HepG2 (cell line): ENCODE results near the gene ALOX5AP. TPM values are rescaled to one million over a fixed set of nuclear protein-coding genes. Genes with fewer than 3 reads are reported as not detected.

Experiments used
- ATAC-seq: fragments of 200-7000 bp; cut with Tn5 transposase; 3 replicates; pipeline ENCODE4 v1.9.1; 2020; ENCODE audit warnings: mild to moderate bottlenecking, moderate library complexity
- BruUV-seq: library from RNA; stranded (reverse); fragments of 400-500 nt; replicated peaks from 2 replicates; lab custom pipeline; 2021; lab: Mats Ljungman, UMichigan
- CTCF ChIA-PET: fragments of 300-600 bp; formaldehyde crosslinking; extraction: SDS; loops from one replicate; lab custom pipeline; 2021; ENCODE audit warnings: low total read pairs, inconsistent platforms, low intra/inter-chr PET ratio; lab: Yijun Ruan, JAX
- POLR2A ChIA-PET: fragments of 350-600 bp; sonication (Branson Sonifier 250); formaldehyde crosslinking; loops from one replicate; lab custom pipeline; 2020; ENCODE audit warnings: antibody characterized with exemption, inconsistent platforms; lab: Yijun Ruan, JAX
- DNase-seq: peaks from one replicate; pipeline ENCODE4 v3.0.0-alpha.2; 2015; ENCODE audit warnings: low spot score
- FAIRE-seq: peaks from 3 replicates; lab custom pipeline; 2011; peaks lifted over from hg19 to GRCh38; lab: Jason Lieb, UNC
- H2AFZ ChIP-seq: one replicate; pipeline ENCODE4 v1.6.1; 2011; ENCODE audit warnings: low read length, inconsistent platforms
- H3K27ac ChIP-seq: fragments of 300-600 bp; 3 replicates; pipeline ENCODE4 v1.8.0; 2011; ENCODE audit warnings: mixed run types, mild to moderate bottlenecking, mixed read lengths, low read length, inconsistent platforms; ENCODE audit not compliant: insufficient read depth; ENCODE audit errors: extremely low read length
- H3K27me3 ChIP-seq, 2 experiments: fragments of 200-600 bp in 1 of 2; 2 replicates in 1 of 2; 3 replicates in 1 of 2; pipeline versions ENCODE4 v1.6.0 to v1.8.0; 2011; ENCODE audit warnings: low read length in 2 of 2, mild to moderate bottlenecking in 2 of 2, moderate library complexity in 2 of 2, inconsistent platforms in 1 of 2; ENCODE audit not compliant: insufficient read depth in 2 of 2, control insufficient read depth in 1 of 2
- H3K36me3 ChIP-seq, 2 experiments: fragments of 200-600 bp in 1 of 2; replicated peaks in 1 of 2; 2 replicates in 1 of 2; 3 replicates in 1 of 2; pipeline versions ENCODE4 v1.5.1 to v1.8.0; 2011; ENCODE audit warnings: low read length in 2 of 2, inconsistent platforms in 1 of 2; ENCODE audit not compliant: insufficient read depth in 2 of 2, control insufficient read depth in 1 of 2
- H3K4me1 ChIP-seq: 2 replicates; pipeline ENCODE4 v1.5.1; 2012; ENCODE audit warnings: low read length, inconsistent platforms; ENCODE audit not compliant: insufficient read depth
- H3K4me2 ChIP-seq: 2 replicates; pipeline ENCODE4 v1.6.0; 2011; ENCODE audit warnings: low read depth, low read length, inconsistent platforms
- H3K4me3 ChIP-seq, 3 experiments: fragments of 200-600 bp in 1 of 3; sonication (generic), shearing (Covaris generic) in 1 of 3; replicated peaks in 1 of 3; 2 replicates each; pipeline ENCODE4 v1.5.1; 2011 to 2016; ENCODE audit warnings: low read length in 3 of 3, inconsistent platforms in 2 of 3, low read depth in 2 of 3, mild to moderate bottlenecking in 2 of 3, control low read depth in 1 of 3, mixed read lengths in 1 of 3; ENCODE audit not compliant: insufficient read depth in 1 of 3
- H3K79me2 ChIP-seq: one replicate; pipeline ENCODE4 v1.6.1; 2011; ENCODE audit warnings: low read length, inconsistent platforms; ENCODE audit not compliant: insufficient read depth
- H3K9ac ChIP-seq: 2 replicates; pipeline ENCODE4 v1.6.0; 2011; ENCODE audit warnings: mild to moderate bottlenecking, low read depth, low read length, inconsistent platforms; ENCODE audit not compliant: insufficient read depth
- H3K9me3 ChIP-seq: 2 replicates; pipeline ENCODE4 v1.5.1; 2012; ENCODE audit warnings: mild to moderate bottlenecking, low read length
- H4K20me1 ChIP-seq: 2 replicates; pipeline ENCODE4 v1.6.0; 2011; ENCODE audit warnings: inconsistent platforms, mild to moderate bottlenecking, low read length, moderate library complexity; ENCODE audit not compliant: insufficient read depth
- AHR ChIP-seq: IDR thresholded peaks from 2 replicates; pipeline ENCODE4 v1.6.1; 2018; ENCODE audit warnings: missing genetic modification reagents, missing compliant biosample characterization
- BCL3 ChIP-seq: sonication (generic); formaldehyde crosslinking; IDR thresholded peaks from 2 replicates; pipeline ENCODE4 v1.5.1; 2020; ENCODE audit warnings: mild to moderate bottlenecking, missing genetic modification reagents, moderate library complexity
- DRAP1 ChIP-seq: IDR thresholded peaks from 2 replicates; pipeline ENCODE4 v1.6.1; 2016; ENCODE audit warnings: missing genetic modification reagents, missing compliant biosample characterization
- ETV5 ChIP-seq: IDR thresholded peaks from 2 replicates; pipeline ENCODE4 v1.6.1; 2018; ENCODE audit warnings: missing biosample characterization, missing genetic modification reagents, inconsistent platforms, borderline replicate concordance
- KDM3A ChIP-seq: IDR thresholded peaks from 2 replicates; pipeline ENCODE4 v1.6.1; 2018; ENCODE audit warnings: low read depth, missing compliant biosample characterization
- KDM6A ChIP-seq: IDR thresholded peaks from 2 replicates; pipeline ENCODE4 v1.6.1; 2016; ENCODE audit warnings: low read depth
- MBNL3 ChIP-seq: fragments of 250-450 bp; sonication (Bioruptor Pico); conservative IDR thresholded peaks from 2 replicates; pipeline ENCODE4 v1.8.0; 2022; ENCODE audit warnings: mild to moderate bottlenecking, inconsistent platforms
- MIXL1 ChIP-seq: IDR thresholded peaks from 2 replicates; pipeline ENCODE4 v1.6.1; 2016
- RFX3 ChIP-seq: IDR thresholded peaks from 2 replicates; pipeline ENCODE4 v1.6.1; 2016; ENCODE audit warnings: missing biosample characterization, missing genetic modification reagents
- SP1 ChIP-seq, 2 experiments: fragments of 450-650 bp in 1 of 2; sonication (generic) in 1 of 2; formaldehyde crosslinking in 1 of 2; IDR thresholded peaks; 2 replicates each; pipeline versions ENCODE4 v1.4.0 to v1.6.1; 2016 to 2020; ENCODE audit warnings: missing genetic modification reagents in 1 of 2
- TBX3 ChIP-seq: fragments of 450-650 bp; IDR thresholded peaks from 2 replicates; pipeline ENCODE4 v1.6.1; 2017; ENCODE audit warnings: antibody characterized with exemption, mild to moderate bottlenecking, inconsistent platforms, borderline replicate concordance
- ZNF484 ChIP-seq: sonication (generic); formaldehyde crosslinking; IDR thresholded peaks from 2 replicates; pipeline ENCODE4 v1.5.1; 2020; ENCODE audit warnings: mild to moderate bottlenecking, low read depth, missing genetic modification reagents, borderline replicate concordance
- ZNF512 ChIP-seq: sonication (generic); formaldehyde crosslinking; IDR thresholded peaks from 2 replicates; pipeline ENCODE4 v1.4.0; 2020; ENCODE audit warnings: mild to moderate bottlenecking, missing genetic modification reagents
- ZNF703 ChIP-seq: sonication (generic); formaldehyde crosslinking; IDR thresholded peaks from 2 replicates; pipeline ENCODE4 v1.5.1; 2020; ENCODE audit warnings: missing genetic modification reagents, mild to moderate bottlenecking, moderate library complexity, borderline replicate concordance
- ZSCAN31 ChIP-seq: sonication (generic); formaldehyde crosslinking; IDR thresholded peaks from 2 replicates; pipeline ENCODE4 v1.5.0; 2020; ENCODE audit warnings: low read depth, mild to moderate bottlenecking, missing genetic modification reagents
- WGBS: methylation state at CpG from one replicate; pipeline ENCODE4 v1.1.6; 2017; ENCODE audit warnings: low lambda C conversion rate; 5-methylcytosine and 5-hydroxymethylcytosine counted together
- in situ Hi-C: cut with HindIII; loops from 2 replicates; pipeline ENCODE4 v1.10.0; 2017; ENCODE audit warnings: low pct_unique_long_range_greater_than_20kb; ENCODE audit not compliant: extremely low pct_ligation_motif_present
- intact Hi-C: fragments of 100-400 bp; cut with micrococcal nuclease; formaldehyde crosslinking; loops from one replicate; pipeline ENCODE4 v1.10.0; 2022; ENCODE audit not compliant: unreplicated experiment
- polyA plus RNA-seq, 8 experiments: library from polyadenylated mRNA; depleted of rRNA in 3 of 8; stranded (reverse) in 7 of 8; unstranded in 1 of 8; fragments of >200 nt; fragmentation: Illumina TruSeq in 4 of 8; extraction: Trizol in 4 of 8; gene quantifications; 2 replicates each; pipeline versions ENCODE4 v1.2.1 to v1.2.3, GENCODE V29; 2011 to 2016; ENCODE audit warnings: low read depth in 4 of 8, missing spikeins in 1 of 8, mixed read lengths in 1 of 8; ENCODE audit not compliant: insufficient read depth in 1 of 8
- total RNA-seq, 5 experiments: library from RNA; depleted of rRNA; stranded (reverse); fragments of >200 nt; fragmentation: Illumina TruSeq; extraction: Trizol; gene quantifications; 2 replicates each; pipeline ENCODE4 v1.2.3, GENCODE V29; 2016; ENCODE audit warnings: low read depth in 1 of 5

ALOX5AP gene
- total and polyA plus RNA-seq, 2 of the 13 experiments (the other 11 are each of a cell fraction or from before 2014, with no cell fraction given) = 0.97 to 1.2 TPM

GRCh38 chr13:30748717-30749116, 13.4 kb downstream of the ALOX5AP start:
- ChIA-PET POLR2A (no interaction called here), CTCF (no interaction called here)
- ATAC-seq (no peak), FAIRE-seq (no peak), DNase-seq (no peak)
- H2AFZ ChIP-seq = no peak overlapping the region
- H3K79me2 ChIP-seq = no peaks in the 10 kb centered on the region
- H3K4me1 ChIP-seq = peaks cover 49% of the 10 kb centered on the region
- no peak overlapping the region for H3K27ac ChIP-seq
- H3K27me3 ChIP-seq = no peaks in the 10 kb centered on the region
- no peak overlapping the region for H3K9ac ChIP-seq
- no peaks in the 10 kb centered on the region for H4K20me1 ChIP-seq
- H3K9me3 ChIP-seq = no peaks in the 10 kb centered on the region
- in situ Hi-C loops (loop anchor here (10.0 kb wide), 1 partner anchor 64 kb away; no protein-coding TSS in a partner anchor), intact Hi-C loops (no loop called here)
- TF ChIP-seq BCL3 (CRISPR knock-in tag) = no peak
- no peak for TF ChIP-seq AHR
- no peak for TF ChIP-seq ETV5 (CRISPR knock-in tag)
- TF ChIP-seq MIXL1 (CRISPR knock-in tag) = no peak
- no peak for TF ChIP-seq ZSCAN31 (CRISPR knock-in tag)
- TF ChIP-seq KDM3A (CRISPR knock-in tag) = no peak
- TF ChIP-seq ZNF512 = no peak
- no peak for TF ChIP-seq TBX3
- no peak for TF ChIP-seq DRAP1 (CRISPR knock-in tag)
- TF ChIP-seq SP1 (IDR thresholded peaks at IDR 0.05) = no peak
- no peak for TF ChIP-seq SP1 (CRISPR knock-in tag; IDR thresholded peaks at IDR 0.05)
- no peak for TF ChIP-seq KDM6A
- no peak for TF ChIP-seq ZNF484 (CRISPR knock-in tag)
- TF ChIP-seq RFX3 (CRISPR knock-in tag) = no peak
- no peak for TF ChIP-seq ZNF703 (CRISPR knock-in tag)
- TF ChIP-seq MBNL3 (CRISPR knock-in tag) = no peak
- H3K4me3 ChIP-seq = no peak overlapping the region
- BruUV-seq = no TSS peak
- H3K36me3 ChIP-seq = no peaks in the 10 kb centered on the region
- no peak overlapping the region for H3K4me2 ChIP-seq
- WGBS = no CpG with 5 or more reads among the region's 2 CpGs
